NCI-H69 (cell line): ENCODE measurements around the gene PPFIA3.
A peak's percentile ranks its signal among the peaks of the same experiment; 100 is the strongest.
"Not testable (repeated sequence)": the region's sequence is repeated elsewhere in the genome, so short reads cannot be mapped to it uniquely, and the experiment has no call there.

Source experiments
- DNase-seq: peaks from one replicate; lab custom pipeline; 2025; lab: John Stamatoyannopoulos, UW

The PPFIA3 gene

GRCh38 chr19:49125025-49125731, 5.8 kb downstream of the PPFIA3 start:
- peak; percentile 89 for DNase-seq

DNA sequence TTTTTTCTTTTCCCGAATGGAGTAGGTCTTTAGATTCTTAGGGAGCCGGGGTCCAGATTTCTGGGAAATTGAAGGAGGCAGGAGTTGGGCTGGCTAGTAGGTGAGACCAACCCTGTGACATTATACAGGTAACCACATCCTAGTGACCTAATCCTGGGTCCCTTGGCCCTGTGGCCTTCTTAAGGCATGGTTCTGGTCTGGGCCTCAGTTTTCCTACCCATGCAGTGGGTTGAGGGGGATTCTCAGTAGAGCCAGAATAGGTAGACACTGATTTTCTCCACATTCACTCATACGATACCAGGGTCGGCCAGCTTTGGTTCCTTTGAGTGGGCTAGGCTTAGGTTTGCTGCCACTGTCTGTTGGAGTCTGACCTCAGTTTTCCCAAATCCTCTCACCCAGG, 7.2 kb downstream of the PPFIA3 start:
- DNase-seq, result no peak

- not testable (repeated sequence) for DNase-seq
These were observed 7.9 kb downstream of the PPFIA3 start for GRCh38 chr19:49127225-49127624.

- DNase-seq, result peak; percentile 98
These were observed 8.6 kb downstream of the PPFIA3 start for GRCh38 chr19:49127674-49128544.

- DNase-seq, result peak; percentile 64
These were observed 9.3 kb downstream of the PPFIA3 start for GRCh38 chr19:49128545-49129237.

DNA sequence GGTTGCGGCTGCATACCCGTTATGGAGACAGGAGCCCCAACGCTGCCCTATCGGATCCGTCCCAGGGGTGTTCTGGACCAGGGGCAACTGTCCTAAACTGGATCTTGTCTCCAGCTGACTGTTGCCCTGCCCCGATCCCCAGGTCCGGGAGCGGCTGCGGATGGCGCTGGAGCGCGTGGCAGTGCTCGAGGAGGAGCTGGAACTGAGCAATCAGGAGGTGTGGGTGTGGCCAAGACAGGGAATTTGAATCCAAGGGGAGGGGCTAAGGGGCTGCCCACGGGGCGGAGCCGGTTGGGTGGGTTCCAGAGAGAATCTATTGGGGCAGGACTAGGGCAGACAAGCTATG, 9.9 kb downstream of the PPFIA3 start:
- peak; percentile 22 for DNase-seq

DNA sequence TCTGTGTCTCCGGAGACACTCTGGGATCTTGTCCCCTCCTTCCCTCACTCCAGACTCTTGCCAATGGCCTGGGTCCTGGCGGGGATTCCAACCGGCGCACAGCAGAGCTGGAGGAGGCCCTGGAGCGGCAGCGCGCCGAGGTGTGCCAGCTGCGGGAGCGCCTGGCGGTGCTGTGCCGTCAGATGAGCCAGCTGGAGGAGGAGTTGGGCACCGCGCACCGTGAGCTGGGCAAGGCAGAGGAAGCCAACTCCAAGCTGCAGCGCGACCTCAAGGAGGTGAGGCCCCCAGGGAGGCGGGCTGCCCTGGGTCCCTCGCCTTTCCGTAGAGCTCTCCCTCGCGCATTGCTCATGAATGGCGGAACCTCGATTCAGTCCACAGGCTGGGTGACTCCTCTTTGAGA, 11.0 kb downstream of the PPFIA3 start:
- no peak for DNase-seq

- peak; percentile 78 for DNase-seq
These were observed 13.7 kb downstream of the PPFIA3 start for GRCh38 chr19:49132974-49133609.

- peak; percentile 62 for DNase-seq
These were observed 14.5 kb downstream of the PPFIA3 start for GRCh38 chr19:49133621-49134454.

GRCh38 chr19:49135686-49136085, 16.3 kb downstream of the PPFIA3 start:
- DNase-seq, result no peak

GRCh38 chr19:49136771-49137171, 17.4 kb downstream of the PPFIA3 start:
- DNase-seq, result no peak

DNA sequence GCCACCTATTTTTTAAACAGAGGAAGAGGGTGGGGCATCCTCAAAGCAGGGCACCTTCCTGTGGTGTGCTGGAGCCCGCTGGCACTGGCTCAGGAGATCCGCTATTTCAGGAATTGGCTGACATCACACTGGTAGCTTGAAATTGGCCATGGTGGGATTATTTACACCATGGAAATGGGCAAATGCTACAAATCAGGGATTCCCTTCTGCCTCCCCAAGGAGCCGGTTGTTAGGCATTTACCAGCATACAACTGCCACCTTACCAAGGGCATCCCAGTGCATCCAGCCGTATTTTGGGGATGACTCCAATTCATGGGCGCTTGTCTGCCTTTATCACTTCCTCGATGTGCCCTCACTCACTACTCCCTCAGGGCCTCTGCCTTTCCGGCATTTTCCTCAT, 21.6 kb downstream of the PPFIA3 start:
- no peak for DNase-seq

DNA sequence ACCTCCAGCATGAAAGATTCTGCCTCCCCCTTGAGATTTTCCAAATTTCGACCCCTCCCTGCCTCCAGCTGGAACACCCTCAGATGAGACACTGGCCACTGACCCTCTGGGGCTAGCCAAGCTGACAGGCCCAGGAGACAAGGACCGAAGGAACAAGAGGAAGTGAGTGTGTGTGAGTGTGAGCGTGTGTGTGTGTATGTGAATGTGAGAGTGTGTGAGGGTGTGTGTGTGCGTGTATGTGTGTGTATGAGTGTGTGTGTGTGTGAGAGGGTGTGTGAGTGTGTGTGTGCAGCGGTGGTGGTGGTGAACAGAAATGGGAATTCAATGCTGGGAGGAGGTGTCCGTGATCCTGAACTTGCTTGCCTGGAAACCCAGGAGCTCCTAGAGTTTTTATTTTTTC, 22.0 kb downstream of the PPFIA3 start:
- DNase-seq, result no peak

- peak; percentile 90 for DNase-seq
These were observed 23.6 kb downstream of the PPFIA3 start for GRCh38 chr19:49142866-49143335.

DNA sequence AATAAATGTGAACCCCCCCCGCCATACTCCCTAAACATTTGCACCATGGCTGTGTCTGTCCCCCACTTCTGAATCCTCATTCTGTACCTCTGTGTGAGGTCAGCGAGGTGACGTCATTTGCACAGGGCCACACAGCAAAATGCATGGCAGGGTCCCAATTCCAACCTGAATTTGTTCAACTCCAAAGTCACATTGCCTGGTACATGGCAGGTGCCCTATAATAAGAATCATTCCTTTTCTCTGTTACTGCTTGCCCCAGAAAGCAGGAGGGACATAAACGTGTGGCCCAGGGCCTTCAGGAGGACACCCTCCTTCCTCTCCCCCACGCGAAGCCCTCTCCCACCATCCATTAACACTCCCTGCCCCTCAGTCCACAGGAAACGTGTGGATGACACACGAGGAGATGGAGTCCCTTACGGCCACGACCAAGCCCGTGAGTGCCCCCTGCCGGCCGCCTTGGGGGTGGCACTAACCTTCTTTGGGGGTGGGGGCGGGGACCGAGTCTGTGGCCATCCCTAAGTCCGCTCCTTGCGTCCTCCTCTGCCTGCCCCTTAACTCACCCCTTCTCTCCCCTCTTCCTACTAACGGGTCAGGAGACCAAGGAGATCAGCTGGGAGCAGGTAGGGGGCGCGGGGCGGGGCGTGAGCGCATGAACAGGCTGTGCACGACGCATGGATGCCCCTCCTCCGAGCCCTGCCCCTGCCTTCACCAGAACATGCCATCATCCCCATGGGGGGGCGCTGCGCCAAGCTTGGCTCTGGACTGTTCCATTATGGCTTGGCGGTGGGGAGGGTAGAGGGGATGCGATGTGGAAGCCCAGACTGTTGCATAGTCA, 26.4 kb downstream of the PPFIA3 start:
- peak; percentile 93 for DNase-seq

GRCh38 chr19:49146408-49146770, 27.0 kb downstream of the PPFIA3 start:
- DNase-seq, result not testable (repeated sequence)

GRCh38 chr19:49148044-49148682, 28.8 kb downstream of the PPFIA3 start:
- DNase-seq, result no peak

DNA sequence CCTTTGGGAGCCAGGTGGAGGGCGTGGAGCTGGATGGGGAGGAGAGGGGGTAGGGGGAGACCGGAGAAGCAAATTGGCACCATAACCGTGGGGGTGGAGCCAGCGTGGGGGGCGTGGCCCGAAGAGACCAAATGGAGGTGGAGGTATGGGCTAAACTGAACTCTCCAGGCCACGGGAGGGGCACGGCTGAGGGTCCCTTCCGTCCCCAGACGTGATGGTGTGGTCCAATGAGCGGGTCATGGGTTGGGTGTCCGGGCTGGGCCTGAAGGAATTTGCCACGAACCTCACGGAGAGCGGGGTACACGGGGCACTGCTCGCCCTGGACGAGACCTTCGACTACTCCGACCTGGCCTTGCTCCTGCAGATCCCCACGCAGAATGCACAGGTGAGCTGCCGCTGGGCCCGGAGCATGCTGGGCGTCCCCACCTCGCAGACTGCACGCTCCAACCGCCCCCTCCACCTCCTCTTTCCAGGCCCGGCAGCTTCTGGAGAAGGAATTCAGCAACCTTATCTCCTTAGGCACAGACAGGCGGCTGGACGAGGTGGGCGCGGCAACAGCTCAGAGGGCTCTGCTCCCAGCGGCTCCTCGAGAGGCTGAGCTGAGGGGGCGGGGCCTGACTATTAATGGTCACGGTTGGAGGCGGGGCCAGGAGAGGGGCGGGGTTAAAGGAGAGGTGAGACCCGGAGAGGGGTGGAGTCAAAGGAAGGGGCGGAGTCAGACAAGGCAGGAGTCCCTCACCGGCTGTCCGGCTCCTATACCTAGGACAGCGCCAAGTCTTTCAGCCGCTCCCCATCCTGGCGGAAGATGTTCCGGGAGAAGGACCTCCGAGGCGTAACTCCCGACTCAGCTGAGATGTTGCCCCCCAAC, 29.7 kb downstream of the PPFIA3 start:
- DNase-seq, result peak; percentile 96

DNA sequence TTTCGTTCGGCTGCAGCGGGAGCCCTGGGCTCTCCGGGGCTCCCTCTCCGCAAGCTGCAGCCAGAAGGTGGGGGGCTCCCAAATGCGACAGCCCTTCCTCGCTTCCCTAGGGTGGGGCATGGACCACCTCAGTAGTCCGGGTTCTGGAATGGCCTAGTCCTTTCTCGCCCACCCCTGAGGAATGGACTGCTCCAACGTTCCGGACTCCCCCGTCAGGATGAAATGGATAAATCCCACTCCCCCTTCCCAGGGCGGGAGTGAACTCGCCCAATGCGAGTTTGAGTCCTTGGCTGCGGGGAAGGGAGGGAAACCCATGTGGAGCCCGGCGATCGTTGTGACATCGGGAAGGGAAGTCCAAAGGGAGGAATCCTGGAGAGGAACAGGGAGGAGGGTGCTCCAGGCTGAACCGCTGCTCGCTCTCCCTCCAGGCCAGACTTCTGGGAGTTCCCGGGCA, 30.3 kb downstream of the PPFIA3 start:
- DNase-seq, result peak; percentile 93
